Nephron progenitor cell (in vitro differentiated cells): ENCODE results near the gene PHF1.

Experiments
- DNase-seq: peaks from one replicate; pipeline ENCODE4 v3.0.0; 2021
- H3K27ac Mint-ChIP-seq: 2 replicates; pipeline ENCODE4 v1.8.0; 2021; ENCODE audit warnings: mild to moderate bottlenecking, moderate library complexity, mixed read lengths
- H3K27me3 Mint-ChIP-seq: 2 replicates; pipeline ENCODE4 v1.8.0; 2021; ENCODE audit warnings: mild to moderate bottlenecking, low read depth, mixed read lengths; ENCODE audit not compliant: poor library complexity
- H3K36me3 Mint-ChIP-seq: 2 replicates; pipeline ENCODE4 v1.8.0; 2021; ENCODE audit warnings: low read depth, mixed read lengths
- H3K4me1 Mint-ChIP-seq: 2 replicates; pipeline ENCODE4 v1.8.0; 2021; ENCODE audit warnings: mixed read lengths
- H3K4me3 Mint-ChIP-seq: 2 replicates; pipeline ENCODE4 v1.8.0; 2021; ENCODE audit warnings: mild to moderate bottlenecking, moderate library complexity, mixed read lengths
- H3K9me3 Mint-ChIP-seq: 2 replicates; pipeline ENCODE4 v1.8.0; 2021; ENCODE audit warnings: mild to moderate bottlenecking, moderate library complexity, mixed read lengths
- CTCF ChIP-seq: fragments of 200-600 bp; sonication (generic); IDR thresholded peaks from 2 replicates; pipeline ENCODE4 v1.5.0; 2021; ENCODE audit warnings: antibody characterized with exemption

The PHF1 gene

GRCh38 chr6:33430334-33430733, 19.5 kb downstream of the PHF1 start:
- no peak for TF ChIP-seq CTCF
- no peak for DNase-seq
- Mint-ChIP-seq H3K9me3 (no peaks in the 10 kb centered on the region), H3K4me1 (peaks cover 84% of the 10 kb centered on the region), H3K36me3 (peaks cover 4% of the 10 kb centered on the region), H3K4me3 (peak overlapping the region; percentile 75), H3K27me3 (no peaks in the 10 kb centered on the region), H3K27ac (peak overlapping the region; percentile 55)

GRCh38 chr6:33430991-33431879, 20.4 kb downstream of the PHF1 start:
- DNase-seq, result peak; percentile 81
- peak overlapping the region; percentile 75 for H3K4me3 Mint-ChIP-seq
- peak overlapping the region; percentile 78 for H3K27ac Mint-ChIP-seq
- H3K9me3 Mint-ChIP-seq, result no peaks in the 10 kb centered on the region
- peaks cover 83% of the 10 kb centered on the region for H3K4me1 Mint-ChIP-seq
- no peaks in the 10 kb centered on the region for H3K27me3 Mint-ChIP-seq
- no peak for TF ChIP-seq CTCF
- peaks cover 13% of the 10 kb centered on the region for H3K36me3 Mint-ChIP-seq

GRCh38 chr6:33431880-33432541, 21.2 kb downstream of the PHF1 start:
- H3K4me3 Mint-ChIP-seq, result peak overlapping the region; percentile 75
- no peaks in the 10 kb centered on the region for H3K9me3 Mint-ChIP-seq
- peaks cover 21% of the 10 kb centered on the region for H3K36me3 Mint-ChIP-seq
- peaks cover 75% of the 10 kb centered on the region for H3K4me1 Mint-ChIP-seq
- no peak for DNase-seq
- no peaks in the 10 kb centered on the region for H3K27me3 Mint-ChIP-seq
- peak overlapping the region; percentile 77 for H3K27ac Mint-ChIP-seq
- TF ChIP-seq CTCF, result no peak

GRCh38 chr6:33432546-33432945, 21.7 kb downstream of the PHF1 start:
- H3K27ac Mint-ChIP-seq, result peak overlapping the region; percentile 81
- peaks cover 70% of the 10 kb centered on the region for H3K4me1 Mint-ChIP-seq
- H3K36me3 Mint-ChIP-seq, result peaks cover 26% of the 10 kb centered on the region
- H3K4me3 Mint-ChIP-seq, result peak overlapping the region; percentile 75
- H3K27me3 Mint-ChIP-seq, result no peaks in the 10 kb centered on the region
- no peak for DNase-seq
- no peak for TF ChIP-seq CTCF
- no peaks in the 10 kb centered on the region for H3K9me3 Mint-ChIP-seq

GRCh38 chr6:33433001-33433543, 22.3 kb downstream of the PHF1 start:
- no peaks in the 10 kb centered on the region for H3K9me3 Mint-ChIP-seq
- peaks cover 69% of the 10 kb centered on the region for H3K4me1 Mint-ChIP-seq
- H3K36me3 Mint-ChIP-seq, result peaks cover 30% of the 10 kb centered on the region
- TF ChIP-seq CTCF, result no peak
- no peaks in the 10 kb centered on the region for H3K27me3 Mint-ChIP-seq
- peak overlapping the region; percentile 75 for H3K4me3 Mint-ChIP-seq
- DNase-seq, result no peak
- peak overlapping the region; percentile 81 for H3K27ac Mint-ChIP-seq
